Hindlimb muscle (tissue), 1 donor: ENCODE data around the gene TMTC1. TPM values are rescaled to one million over a fixed set of nuclear protein-coding genes. Genes with fewer than 3 reads are reported as not detected.
"Not testable (repeated sequence)": the region's sequence is repeated elsewhere in the genome, so short reads cannot be mapped to it uniquely, and the experiment has no call there.

Source experiments
- DNase-seq: peaks from one replicate; pipeline ENCODE4 v3.0.0-alpha.2; 2013
- polyA plus RNA-seq: library from polyadenylated mRNA; unstranded; fragments of 120-200 nt; gene quantifications from one replicate; pipeline ENCODE4 v1.2.1, GENCODE V29; 2013; ENCODE audit not compliant: insufficient read length

Gene TMTC1
- polyA plus RNA-seq, 1 donor = 57.0 TPM

DNA sequence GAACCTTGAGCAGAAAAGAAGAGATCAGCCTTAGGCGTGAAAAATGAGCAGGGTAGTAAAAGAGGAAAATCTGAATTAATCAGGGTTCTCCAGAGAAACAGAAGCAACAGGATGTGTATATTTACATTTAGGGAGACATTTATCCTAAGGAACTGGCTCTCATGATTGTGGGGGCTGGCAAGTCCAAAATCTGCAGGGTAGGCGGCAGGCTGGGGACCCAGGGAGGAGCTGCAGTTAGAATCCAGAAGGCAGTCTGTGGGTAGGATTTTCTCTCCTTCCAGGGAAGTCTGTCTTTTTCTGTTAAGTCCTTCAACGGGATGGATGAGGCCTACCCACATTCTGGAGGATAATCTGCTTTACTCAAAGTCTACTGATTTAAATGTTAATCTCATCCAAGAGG is 218.8 kb downstream of the TMTC1 start:
- no peak for DNase-seq

DNA sequence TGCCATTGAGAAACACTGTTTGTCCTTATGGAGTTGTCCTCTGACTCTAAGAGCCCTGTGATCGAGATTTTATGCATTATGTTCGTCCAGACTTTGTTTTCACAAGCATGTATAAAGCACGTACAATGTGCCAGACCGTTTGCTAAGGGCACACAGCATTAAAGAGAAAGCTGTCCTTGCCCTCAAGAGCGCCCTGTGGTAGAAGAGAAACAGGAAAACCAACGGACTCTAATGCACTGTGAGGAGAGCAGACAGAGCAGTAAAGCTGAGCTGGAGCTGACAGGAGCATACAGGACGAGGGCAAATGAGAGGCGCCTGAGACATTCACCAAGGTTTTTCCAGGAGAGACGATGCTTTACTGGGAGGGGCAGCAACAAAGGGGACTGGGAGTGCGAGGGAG is 220.1 kb downstream of the TMTC1 start:
- no peak for DNase-seq

DNA sequence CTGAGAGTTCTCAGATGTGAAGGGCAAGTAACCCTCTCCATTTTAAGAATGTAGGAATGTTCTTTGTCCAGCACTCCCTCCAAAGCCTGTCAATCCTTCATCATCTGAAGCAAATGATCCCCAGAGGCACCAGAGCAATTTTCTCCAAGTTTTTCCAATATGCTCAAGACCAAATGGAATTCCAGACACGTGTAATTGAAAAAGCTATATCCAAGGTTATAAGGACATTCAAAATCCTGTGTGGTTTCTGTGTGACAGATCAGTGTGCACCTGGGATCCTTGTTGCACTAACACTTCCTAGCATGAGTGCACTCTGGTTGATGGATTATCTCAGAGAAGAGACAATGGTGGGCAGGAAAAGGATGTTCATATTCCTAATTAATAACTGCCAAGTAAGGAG is 220.7 kb downstream of the TMTC1 start:
- DNase-seq = no peak

DNA sequence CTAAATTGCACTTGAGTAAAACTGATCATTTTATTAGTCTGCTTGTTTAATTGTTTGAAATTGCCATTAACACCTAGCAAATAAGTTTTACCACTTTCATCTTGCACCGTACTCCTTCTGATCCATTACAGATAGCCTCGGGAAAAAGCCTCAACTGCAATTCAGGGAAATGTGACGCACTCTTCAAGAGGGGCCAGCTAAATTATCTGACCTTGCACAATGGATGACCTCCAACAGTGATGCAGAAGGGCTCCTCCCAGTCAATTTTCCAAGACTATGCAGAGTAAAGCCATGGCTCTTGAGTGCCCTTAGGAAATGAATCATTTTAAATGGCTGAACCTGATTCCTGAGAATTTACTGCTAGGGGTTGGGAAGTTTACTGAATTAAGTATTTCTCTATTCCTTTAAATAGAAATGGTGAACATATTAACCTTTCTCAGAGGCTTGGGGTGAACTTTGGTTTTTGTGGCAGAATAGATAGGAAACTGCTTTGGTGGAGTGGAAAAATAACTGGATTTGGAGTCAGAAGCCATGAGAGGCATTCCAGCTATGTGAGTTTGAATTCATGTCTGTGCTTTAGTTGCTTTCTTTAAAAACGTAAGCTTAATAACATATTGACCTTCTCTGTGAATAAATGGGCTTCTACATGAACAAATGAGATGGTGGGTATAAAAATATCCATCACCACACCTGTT is 221.5 kb downstream of the TMTC1 start:
- no peak for DNase-seq

DNA sequence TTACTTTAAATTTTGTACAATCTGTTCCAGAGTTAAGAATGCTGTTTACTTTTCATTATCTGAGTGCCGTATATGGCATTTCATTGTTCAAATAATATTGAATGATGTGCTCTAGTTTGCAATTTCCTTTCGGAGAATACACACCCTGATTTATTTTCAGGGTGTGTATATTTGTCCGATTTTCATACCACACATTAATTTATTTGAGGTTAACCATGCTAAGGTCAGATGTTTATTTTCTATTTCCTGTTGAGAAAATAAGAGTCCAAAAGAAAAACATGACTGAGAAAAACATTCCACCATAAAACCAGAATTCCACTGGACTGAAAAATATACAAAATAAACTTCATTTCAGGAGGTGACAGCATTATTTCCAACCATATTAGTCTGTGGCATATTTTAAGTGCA is 222.1 kb downstream of the TMTC1 start:
- no peak for DNase-seq

DNA sequence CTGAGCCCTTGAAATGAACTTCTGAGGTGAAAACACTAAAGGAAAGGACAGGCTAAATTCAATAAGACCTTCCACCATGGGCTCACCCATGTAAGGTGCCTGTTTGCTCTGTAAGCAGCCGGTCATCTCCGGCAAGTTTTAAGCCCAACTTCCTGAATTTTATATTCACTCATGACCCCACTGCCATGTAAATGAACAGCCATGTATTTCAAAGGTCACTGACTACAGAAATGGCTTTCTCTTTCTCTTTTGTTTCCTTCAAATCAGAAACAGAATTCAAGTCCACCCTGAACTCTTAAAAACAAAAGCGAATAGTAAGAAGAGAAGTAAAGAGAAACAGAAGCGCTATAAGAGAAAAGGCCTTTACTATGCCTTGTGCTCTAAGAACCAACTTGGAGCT is 224.5 kb downstream of the TMTC1 start:
- DNase-seq = no peak

DNA sequence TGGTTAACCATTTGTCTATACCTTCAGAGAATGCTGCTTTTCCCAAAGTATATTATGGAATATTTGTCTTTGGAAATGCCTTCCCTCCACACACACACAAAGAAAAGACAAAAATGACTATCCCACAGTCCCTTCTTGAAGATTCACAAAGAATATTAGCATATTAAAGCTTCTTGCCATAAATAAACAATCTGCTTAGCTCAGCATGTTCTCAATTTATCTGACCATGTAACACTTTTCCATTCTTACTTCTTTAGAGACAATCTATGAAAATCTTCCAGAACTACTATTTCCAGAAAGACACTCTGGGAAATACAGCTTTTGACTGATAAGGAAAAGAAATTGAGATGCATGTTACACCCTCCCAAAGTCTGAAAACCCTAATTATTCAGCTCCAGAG is 227.4 kb downstream of the TMTC1 start:
- DNase-seq = no peak

DNA sequence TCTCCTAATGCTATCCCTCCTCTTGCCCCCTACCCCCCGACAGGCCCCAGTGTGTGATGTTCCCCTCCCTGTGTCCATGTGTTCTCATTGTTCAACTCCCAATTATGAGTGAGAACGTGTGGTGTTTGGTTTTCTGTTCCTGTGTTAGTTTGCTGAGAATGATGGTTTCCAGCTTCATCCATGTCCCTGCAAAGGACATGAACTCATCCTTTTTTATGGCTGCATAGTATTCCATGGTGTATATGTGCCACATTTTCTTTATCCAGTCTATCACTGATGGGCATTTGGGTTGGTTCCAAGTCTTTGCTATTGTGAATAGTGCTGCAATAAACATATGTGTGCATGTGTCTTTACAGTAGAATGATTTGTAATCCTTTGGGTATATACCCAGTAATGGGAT is 228.3 kb downstream of the TMTC1 start:
- not testable (repeated sequence) for DNase-seq

DNA sequence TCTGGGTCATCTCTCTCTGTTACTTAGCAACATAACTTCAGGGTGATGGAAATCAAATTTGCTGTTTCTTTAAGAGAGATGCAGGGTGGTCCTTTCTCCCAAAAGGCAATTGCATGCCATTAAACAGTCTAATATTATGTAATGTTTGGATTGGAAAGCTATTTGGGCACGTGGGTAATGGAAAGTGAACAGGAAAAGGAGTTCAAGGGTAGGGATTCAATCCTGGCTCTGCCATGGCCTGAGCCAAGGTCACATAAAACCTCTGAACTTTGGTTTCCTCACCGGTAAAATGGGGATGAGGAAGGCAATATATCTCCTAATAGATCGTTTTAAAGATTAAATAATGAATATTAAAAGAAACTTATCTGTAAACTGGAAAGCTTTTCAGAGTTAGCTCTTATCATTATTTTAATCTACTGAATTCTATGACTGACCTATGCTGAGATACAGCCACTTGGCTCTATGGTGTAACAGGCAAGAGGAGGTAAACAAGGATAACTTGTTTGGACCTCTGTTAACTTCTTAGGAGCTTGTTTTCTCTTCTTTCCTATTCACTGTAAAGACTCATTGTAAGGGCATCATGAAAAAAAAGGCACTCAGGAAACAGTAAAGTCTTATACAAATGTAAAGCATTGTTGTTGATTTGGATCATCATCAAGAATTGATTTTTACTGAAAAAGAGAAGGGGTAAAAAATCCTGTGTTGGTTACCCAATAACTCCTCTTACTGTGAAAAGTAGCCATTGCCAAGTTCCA is 230.6 kb downstream of the TMTC1 start:
- DNase-seq = no peak

DNA sequence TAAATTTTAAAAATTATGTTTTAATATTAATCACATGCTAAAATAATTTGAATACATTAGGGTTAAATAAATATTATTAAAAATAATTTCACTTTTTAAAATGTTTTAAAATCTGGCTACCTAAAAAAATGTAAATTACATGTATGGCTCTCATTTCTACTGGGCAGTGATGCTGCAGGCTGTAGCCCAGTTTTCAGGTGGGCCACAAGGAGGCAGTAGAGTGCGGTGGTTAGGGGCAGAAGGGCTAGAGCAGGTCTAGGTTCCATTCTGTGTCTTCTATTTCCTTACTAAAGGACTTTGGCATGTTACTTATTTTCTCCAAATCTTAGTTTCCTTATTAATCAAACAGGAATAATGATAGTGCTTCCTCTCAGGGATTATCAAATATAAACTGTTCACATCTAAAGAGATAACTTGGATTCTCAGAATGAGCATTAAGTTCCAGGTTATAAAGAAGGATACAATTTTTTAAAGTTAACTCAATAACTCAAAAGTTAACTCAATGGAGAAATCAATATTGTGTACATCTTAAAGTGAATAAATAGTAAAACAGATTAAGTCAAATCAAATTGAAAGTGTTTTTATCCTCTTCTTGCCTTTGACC is 231.3 kb downstream of the TMTC1 start:
- peak; percentile 32 for DNase-seq

DNA sequence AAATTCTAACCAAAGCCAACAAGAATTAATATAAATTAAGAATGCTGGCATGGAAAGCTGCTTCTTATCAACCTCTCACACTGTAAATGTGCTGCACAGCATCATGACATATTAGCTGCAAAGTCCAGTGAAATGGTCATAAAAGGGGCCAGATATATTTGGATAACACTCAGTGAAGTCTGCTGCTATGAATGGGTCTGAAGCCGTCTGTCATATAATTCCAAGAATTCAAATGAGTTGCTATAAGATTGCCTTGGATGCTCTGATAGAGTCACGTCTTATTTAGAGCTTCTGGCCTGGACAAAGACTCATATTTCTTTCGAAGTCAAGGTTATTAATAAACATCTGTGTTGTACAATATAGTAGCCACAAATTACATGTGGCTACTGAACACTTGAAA is 231.9 kb downstream of the TMTC1 start:
- DNase-seq = no peak

DNA sequence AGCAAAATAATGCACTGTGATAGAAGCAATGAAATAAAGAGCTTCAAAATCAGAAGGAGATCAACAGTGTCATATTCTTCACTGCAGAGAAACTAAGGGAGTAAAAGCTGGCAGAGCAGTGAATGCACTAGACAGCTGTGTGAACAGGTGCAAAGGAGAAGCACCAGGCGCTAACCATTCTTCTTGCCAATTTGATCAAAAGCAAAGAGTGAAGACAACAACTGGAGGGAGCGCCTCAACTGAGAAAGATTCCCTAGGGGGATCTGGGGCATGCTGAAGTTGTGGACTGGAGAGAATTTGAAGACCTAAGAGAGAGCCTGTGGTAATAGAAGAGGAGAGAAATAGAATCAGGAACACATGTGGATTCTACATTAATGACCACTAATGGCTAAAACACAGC is 235.9 kb downstream of the TMTC1 start:
- DNase-seq = peak; percentile 63

DNA sequence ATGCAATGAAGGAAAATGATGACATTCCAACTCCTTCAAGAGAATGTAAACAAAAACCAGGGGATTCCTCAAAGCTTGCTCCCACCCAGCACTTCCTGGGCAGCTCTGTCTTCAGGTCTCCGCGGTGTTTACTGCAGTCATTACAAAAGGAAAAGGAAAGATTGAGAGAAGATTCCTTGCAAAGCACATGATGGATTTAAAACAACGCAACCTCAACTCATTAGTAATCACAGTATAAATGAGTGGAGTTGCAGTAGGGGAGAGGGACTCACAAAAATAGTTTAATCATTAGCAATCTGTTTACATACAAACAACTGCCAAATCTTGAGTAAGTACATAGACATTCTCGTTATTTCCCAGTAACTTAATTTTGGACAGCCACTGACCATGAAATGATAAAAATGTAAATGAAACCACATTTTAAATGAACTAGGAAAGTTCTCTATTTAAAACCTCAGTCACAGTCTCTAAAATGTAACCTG is 236.6 kb downstream of the TMTC1 start:
- no peak for DNase-seq

DNA sequence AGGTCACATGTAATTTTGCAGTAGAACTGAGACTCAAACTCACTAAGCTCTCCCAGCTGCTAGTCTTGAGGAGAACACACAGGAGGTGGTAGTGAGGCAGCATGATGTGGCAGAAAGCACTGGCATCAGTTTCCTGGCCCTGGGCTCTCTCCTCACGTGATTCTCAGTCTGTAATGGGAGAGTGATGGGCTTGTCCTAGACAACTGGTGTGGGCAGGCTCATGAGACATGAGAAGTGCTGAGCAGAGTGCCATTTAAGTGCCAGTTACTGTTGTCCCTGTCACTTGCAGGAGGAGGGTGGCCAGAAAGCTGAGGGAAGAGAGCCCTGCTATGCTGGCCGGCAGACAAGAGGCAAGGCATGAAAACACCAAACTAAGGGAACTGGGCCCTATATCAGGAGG is 237.7 kb downstream of the TMTC1 start:
- no peak for DNase-seq

DNA sequence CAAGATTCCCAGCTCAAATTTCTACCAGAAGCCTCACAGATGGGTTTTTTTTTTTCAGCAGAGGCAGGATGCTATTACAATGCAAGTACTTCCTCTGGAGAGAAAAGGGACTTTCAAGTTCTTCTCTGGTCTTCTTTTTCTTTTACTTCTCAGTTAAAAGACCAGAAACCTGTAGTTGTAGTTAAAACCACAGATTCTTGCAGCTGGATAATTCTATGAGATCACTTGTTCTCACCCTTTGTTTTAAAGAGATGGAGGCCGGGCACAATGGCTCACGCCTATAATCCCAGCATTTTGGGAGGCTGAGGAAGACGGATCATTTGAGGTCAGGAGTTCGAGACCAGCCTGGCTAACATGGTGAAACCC is 238.7 kb downstream of the TMTC1 start:
- DNase-seq = no peak

DNA sequence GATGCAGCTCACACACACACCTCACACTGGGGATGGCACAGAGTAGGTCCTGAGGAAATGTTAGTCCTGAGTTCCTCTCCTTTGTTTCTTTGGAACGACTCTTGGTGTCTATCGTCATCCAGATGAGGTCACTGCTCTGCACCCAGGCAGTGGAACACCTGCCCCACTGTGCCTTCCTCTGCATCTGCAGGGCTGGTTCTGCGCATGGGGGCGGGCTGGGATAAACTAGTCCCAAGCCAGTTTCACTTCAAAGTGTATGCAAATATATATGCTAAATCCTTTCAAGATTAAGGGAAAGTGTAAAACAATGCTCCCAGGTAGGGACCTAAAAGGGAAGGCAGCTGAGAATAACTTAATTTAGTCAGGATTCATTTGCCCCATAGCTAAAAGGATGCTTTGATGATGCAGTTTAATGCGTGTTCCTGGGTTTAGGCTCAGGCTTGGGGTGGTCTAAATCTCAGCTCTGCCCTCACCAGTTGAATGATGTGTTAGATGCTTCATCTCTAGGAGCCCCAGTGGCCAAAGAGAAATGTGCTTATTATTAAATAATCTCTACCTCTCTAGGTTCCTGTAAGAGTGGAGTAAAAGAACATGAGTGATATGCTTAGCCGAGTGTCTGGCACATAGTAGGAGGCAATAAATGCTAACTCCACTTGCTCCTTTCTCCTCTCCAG is 239.2 kb downstream of the TMTC1 start:
- no peak for DNase-seq

DNA sequence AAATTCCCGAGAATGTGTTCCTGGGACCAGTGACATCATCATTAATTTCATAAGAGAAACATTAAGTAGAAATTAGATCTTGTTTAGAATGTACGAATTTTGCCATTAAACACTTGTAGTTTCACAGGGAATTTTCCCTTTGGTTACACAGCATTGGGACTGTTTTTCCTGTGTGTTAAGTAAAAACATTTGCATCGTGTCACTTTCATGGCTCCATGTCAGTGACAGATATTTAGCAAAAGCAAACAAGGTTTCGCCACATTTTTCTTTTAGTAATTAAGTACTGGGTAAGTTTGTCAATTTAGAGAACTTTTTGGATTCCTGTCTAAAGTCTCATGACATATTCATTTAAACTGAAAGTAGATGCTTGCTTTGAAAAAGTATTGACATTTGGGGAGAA is 240.7 kb downstream of the TMTC1 start:
- peak; percentile 26 for DNase-seq

DNA sequence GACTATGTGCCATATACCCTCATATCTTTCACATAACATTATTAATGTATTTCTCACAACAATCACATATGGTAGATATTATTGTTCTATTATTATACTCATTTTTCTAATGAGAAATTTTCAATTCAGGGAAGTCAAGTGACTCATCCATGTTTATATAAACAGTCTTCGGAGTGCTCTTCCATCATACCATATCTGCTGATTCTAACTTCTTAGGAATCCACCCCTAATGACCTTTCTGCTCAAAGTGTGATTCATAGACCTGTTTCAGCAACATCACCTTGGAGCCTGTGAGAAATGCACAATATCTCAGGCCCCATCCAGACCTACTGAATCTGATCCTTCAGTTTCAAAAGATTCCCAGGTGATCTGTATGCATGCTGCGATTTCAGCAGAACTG is 246.4 kb downstream of the TMTC1 start:
- no peak for DNase-seq

DNA sequence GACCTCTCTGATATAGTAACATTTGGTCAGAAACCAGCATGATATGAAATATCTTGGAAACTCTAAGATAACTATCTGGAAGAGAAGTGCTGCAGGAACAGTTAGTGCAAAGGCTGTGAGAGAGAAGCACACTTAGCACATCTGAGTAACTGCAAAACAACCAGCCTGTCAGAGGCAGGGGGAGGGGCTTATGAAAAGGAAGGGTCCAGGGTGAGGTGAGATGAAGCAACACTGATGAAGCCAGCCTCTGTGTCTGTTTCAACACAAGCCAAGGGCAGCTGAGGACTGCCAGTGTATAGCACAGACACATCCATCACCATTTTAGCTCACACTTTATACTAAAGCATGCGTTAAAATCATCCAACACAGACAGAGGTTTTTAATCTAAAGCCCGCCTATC is 248.8 kb downstream of the TMTC1 start:
- no peak for DNase-seq

DNA sequence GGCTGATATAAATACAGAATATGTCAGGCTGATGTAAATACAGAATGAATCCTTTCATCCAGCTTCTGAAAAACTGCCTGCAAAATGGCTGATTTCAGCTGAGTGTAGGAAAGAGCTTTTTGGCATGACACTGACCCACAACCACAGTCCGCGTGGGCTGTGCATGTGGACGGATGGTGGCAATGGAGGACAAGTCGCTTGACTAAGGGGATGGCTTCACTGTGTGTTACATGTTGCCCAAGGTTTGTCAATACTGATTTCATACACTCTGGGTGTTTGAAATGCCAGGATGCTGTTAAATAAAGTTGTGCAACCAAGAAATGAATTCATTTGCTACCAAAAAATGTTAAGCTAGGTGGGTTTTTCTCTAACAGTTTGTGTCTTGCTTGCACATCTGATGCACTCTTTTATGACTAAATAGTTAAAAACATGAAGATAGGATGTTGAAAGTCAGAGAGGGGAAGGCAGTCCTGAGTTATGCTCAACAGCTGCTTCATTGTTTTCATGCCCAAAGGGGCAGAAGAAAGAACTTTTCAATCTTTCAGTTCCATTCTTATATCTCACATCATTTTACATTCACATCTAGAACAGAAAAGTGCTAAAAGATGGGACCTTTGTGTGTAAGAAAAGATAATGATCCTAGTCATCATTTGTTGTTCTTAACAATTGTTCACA is 249.8 kb downstream of the TMTC1 start:
- no peak for DNase-seq

DNA sequence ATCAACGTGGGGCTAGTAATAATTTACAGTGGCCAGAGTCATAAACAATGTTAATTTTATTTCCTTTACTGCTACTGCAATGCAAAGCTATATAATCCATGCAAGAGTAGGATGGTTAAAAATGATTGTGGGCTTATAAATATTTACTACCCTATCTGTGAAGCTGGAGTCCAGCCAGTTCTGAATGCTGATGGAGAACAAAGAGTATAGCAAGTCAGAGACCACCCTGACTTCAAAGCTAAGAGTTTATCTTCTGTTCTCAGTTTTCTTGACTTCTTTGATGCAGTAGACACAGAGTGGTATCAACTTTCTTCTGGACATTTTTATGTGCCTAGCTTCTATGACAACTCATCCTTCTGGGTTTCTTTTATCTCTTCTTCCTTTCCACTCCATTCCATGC is 252.3 kb downstream of the TMTC1 start:
- no peak for DNase-seq

DNA sequence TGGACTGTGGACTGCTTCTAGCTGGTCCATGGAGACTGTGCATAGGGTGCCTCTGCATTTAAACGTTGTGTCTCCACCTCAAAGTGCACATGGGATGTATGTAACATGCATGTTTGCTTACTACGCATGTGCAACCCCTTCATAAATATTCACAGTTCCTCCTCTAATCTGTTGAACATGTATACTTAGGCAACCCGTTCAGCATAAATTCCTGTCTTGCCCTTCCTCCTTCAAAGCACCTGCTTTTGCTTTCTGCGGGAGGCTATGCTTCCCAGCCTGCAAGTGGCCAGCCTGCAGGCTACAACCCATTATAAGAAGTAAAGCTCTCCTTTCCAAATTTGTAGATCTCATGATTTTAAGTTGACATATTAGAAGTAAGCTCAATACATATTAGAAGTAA is 253.3 kb downstream of the TMTC1 start:
- no peak for DNase-seq

DNA sequence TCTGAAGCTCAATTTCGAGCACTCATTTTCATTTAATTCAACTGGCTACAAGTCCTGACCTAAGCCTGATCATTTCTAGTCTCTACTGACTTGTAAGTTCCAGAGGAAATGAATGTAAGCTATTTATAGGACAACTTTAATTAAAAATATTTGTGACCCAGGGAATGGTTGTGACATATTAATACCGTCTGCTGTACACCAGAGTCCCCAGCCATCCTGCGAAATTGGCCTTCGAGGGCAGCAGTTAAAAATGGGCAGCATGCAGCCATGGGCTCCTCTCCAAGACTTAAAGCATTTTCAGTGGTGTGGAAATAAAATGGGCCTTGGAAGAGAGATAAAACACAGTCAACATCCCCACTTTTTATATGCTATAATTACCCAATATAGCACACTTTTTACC is 255.6 kb downstream of the TMTC1 start:
- DNase-seq = no peak
